MM.1S (cell line): ENCODE results near the gene VGLL4.
"Not testable (repeated sequence)": the region's sequence is repeated elsewhere in the genome, so short reads cannot be mapped to it uniquely, and the experiment has no call there.

Source experiments
- DNase-seq: peaks from one replicate; pipeline ENCODE4 v3.0.0-alpha.2; 2015
- H2AFZ ChIP-seq: fragments of 300-600 bp; sonication (generic); 2 replicates; pipeline ENCODE4 v1.6.0; 2016; ENCODE audit warnings: antibody characterized with exemption, low read length
- H3F3A ChIP-seq: fragments of 300-600 bp; sonication (generic); 2 replicates; pipeline ENCODE4 v1.6.1; 2016; ENCODE audit warnings: mild to moderate bottlenecking, antibody characterized with exemption, low read length, moderate library complexity, mixed read lengths; ENCODE audit not compliant: insufficient read depth
- H3K27ac ChIP-seq: fragments of 300-600 bp; sonication (generic); 2 replicates; pipeline ENCODE4 v1.5.1; 2016; ENCODE audit warnings: mild to moderate bottlenecking, low read length
- H3K27me3 ChIP-seq: fragments of 300-600 bp; sonication (generic); replicated peaks from 2 replicates; pipeline ENCODE4 v1.6.0; 2016; ENCODE audit warnings: low read length; ENCODE audit not compliant: insufficient read depth
- H3K36me3 ChIP-seq: fragments of 300-600 bp; sonication (generic); replicated peaks from 2 replicates; pipeline ENCODE4 v1.6.1; 2016; ENCODE audit warnings: mild to moderate bottlenecking, low read length, mixed read lengths; ENCODE audit not compliant: insufficient read depth
- H3K4me1 ChIP-seq: fragments of 300-600 bp; sonication (generic); 2 replicates; pipeline ENCODE4 v1.6.1; 2016; ENCODE audit warnings: low read length, mixed read lengths
- H3K4me2 ChIP-seq: fragments of 300-600 bp; sonication (generic); 2 replicates; pipeline ENCODE4 v1.6.0; 2016; ENCODE audit warnings: low read depth, low read length
- H3K4me3 ChIP-seq: fragments of 300-600 bp; sonication (generic); 2 replicates; pipeline ENCODE4 v1.5.1; 2016; ENCODE audit warnings: low read length, mixed read lengths
- H3K79me2 ChIP-seq: fragments of 300-600 bp; sonication (generic); 2 replicates; pipeline ENCODE4 v1.6.1; 2016; ENCODE audit warnings: mixed run types, low read length, mixed read lengths
- H3K9ac ChIP-seq: fragments of 300-600 bp; sonication (generic); 2 replicates; pipeline ENCODE4 v1.6.1; 2016; ENCODE audit warnings: low read length, mixed read lengths
- H3K9me2 ChIP-seq: fragments of 300-600 bp; sonication (generic); replicated peaks from 2 replicates; pipeline ENCODE4 v1.6.1; 2016; ENCODE audit warnings: mild to moderate bottlenecking, low read length, mixed read lengths; ENCODE audit not compliant: insufficient read depth
- H3K9me3 ChIP-seq: fragments of 300-600 bp; sonication (generic); replicated peaks from 2 replicates; pipeline ENCODE4 v1.6.1; 2016; ENCODE audit warnings: mild to moderate bottlenecking, low read length, mixed read lengths; ENCODE audit not compliant: insufficient read depth
- H4K20me1 ChIP-seq: fragments of 300-600 bp; sonication (generic); 2 replicates; pipeline ENCODE4 v1.6.1; 2016; ENCODE audit warnings: mild to moderate bottlenecking, low read length, moderate library complexity, mixed read lengths; ENCODE audit not compliant: insufficient read depth
- CTCF ChIP-seq: fragments of 300-600 bp; sonication (generic); IDR thresholded peaks from 2 replicates; pipeline ENCODE4 v1.5.1; 2016; ENCODE audit warnings: antibody characterized with exemption, low read length, mixed read lengths
- EZH2 ChIP-seq: fragments of 300-600 bp; sonication (generic); optimal IDR thresholded peaks from 2 replicates; pipeline ENCODE3; 2017; ENCODE audit warnings: low read depth, mild to moderate bottlenecking, antibody characterized with exemption, low read length, mixed read lengths
- EZH2phosphoT487 ChIP-seq: fragments of 300-600 bp; sonication (generic); IDR thresholded peaks from 2 replicates; pipeline ENCODE4 v1.6.1; 2018; ENCODE audit warnings: antibody characterized with exemption, low read length

The VGLL4 gene

GRCh38 chr3:11513817-11514135 lies 129.9 kb downstream of the VGLL4 start:
- no peak for TF ChIP-seq EZH2
- no peak for TF ChIP-seq EZH2phosphoT487
- TF ChIP-seq CTCF: no peak
- Histone ChIP-seq H3K4me2 (no peak overlapping the region), H3K9ac (no peak overlapping the region), H3K4me3 (no peak overlapping the region), H3K27me3 (no peaks in the 10 kb centered on the region), H3K27ac (no peak overlapping the region), H4K20me1 (no peaks in the 10 kb centered on the region), H3K4me1 (no peaks in the 10 kb centered on the region), H3K36me3 (no peaks in the 10 kb centered on the region), H3K9me3 (no peaks in the 10 kb centered on the region), H3K9me2 (no peaks in the 10 kb centered on the region), H2AFZ (no peak overlapping the region), H3F3A (no peaks in the 10 kb centered on the region), H3K79me2 (no peaks in the 10 kb centered on the region)
- no peak for DNase-seq

- not testable (repeated sequence) for H3K27ac ChIP-seq, H3K4me2 ChIP-seq
Measured at GRCh38 chr3:11513125-11513816, 130.4 kb downstream of the VGLL4 start.

GRCh38 chr3:11511606-11512005 lies 132.1 kb downstream of the VGLL4 start:
- DNase-seq, H3K9me3 ChIP-seq, H3K27me3 ChIP-seq, H4K20me1 ChIP-seq, H3K36me3 ChIP-seq, H3K9ac ChIP-seq, H3K4me1 ChIP-seq, H3K4me2 ChIP-seq, H3K27ac ChIP-seq, H2AFZ ChIP-seq, H3K4me3 ChIP-seq, H3F3A ChIP-seq, H3K79me2 ChIP-seq, H3K9me2 ChIP-seq: not testable (repeated sequence)

More at GRCh38 chr3:11513125-11513816, 130.4 kb downstream of the VGLL4 start:
- H3K9me3 ChIP-seq, H3K4me1 ChIP-seq, H3K79me2 ChIP-seq, H3K36me3 ChIP-seq, H3K9me2 ChIP-seq, H3K27me3 ChIP-seq, DNase-seq, H3K9ac ChIP-seq, H4K20me1 ChIP-seq, H3F3A ChIP-seq, H2AFZ ChIP-seq, H3K4me3 ChIP-seq: not testable (repeated sequence)

DNA sequence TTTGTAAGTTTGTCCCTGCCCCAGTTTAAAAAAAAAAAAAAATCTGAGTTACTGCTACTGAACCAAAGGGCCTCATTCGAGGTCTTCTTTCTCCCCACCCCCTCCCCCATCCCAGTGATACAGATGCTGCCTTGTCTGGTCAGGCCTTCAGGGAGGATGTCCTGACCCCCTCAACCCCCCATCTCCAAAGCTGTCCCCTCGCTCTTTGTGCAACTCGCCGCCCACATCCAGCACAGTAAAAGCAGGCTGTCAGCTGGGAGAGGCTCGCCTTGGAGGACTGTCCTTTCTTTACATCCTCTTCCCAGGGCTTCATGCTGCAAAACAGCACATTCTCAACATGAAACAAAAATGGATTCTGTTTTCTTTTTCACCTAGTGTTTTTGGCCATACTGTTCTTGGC lies 133.4 kb downstream of the VGLL4 start:
- Histone ChIP-seq H3K79me2 (no peaks in the 10 kb centered on the region), H3K4me1 (no peaks in the 10 kb centered on the region), H4K20me1 (no peaks in the 10 kb centered on the region), H3K27me3 (no peaks in the 10 kb centered on the region), H3K36me3 (no peaks in the 10 kb centered on the region), H2AFZ (no peak overlapping the region), H3K4me3 (no peak overlapping the region), H3K27ac (no peak overlapping the region), H3K9me2 (no peaks in the 10 kb centered on the region), H3K4me2 (no peak overlapping the region), H3F3A (no peaks in the 10 kb centered on the region), H3K9ac (no peak overlapping the region), H3K9me3 (no peaks in the 10 kb centered on the region)
- no peak for TF ChIP-seq CTCF
- TF ChIP-seq EZH2: no peak
- no peak for TF ChIP-seq EZH2phosphoT487
- DNase-seq: no peak
